Pons (tissue), 1 donor: Measurements from ENCODE around the gene CCNB1.
A peak's percentile ranks its signal among the peaks of the same experiment; 100 is the strongest.
"Not testable (repeated sequence)": the region's sequence is repeated elsewhere in the genome, so short reads cannot be mapped to it uniquely, and the experiment has no call there.

Source experiments
- DNase-seq: peaks from one replicate; pipeline ENCODE4 v3.0.0-alpha.2; 2016; ENCODE audit warnings: low spot score

Gene CCNB1

DNA sequence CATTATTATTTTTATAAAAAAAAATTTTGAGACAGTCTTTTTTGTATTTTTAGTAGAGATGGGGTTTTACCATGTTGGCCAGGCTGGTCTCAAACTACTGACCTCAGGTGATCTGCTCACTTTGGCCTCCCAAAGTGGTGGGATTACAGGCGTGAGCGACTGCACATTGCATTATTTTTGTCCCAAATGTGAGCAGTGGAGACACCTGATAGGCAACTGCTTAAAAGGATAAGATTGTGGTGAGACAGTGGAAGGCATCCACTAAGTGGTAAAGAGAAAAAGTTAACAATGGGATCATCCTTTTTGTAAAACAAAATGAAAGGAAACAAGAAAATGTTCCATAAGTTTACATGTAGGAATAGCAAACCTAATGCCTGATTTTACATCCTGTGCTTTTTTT lies 20.4 kb downstream of the CCNB1 start:
- no peak for DNase-seq

DNA sequence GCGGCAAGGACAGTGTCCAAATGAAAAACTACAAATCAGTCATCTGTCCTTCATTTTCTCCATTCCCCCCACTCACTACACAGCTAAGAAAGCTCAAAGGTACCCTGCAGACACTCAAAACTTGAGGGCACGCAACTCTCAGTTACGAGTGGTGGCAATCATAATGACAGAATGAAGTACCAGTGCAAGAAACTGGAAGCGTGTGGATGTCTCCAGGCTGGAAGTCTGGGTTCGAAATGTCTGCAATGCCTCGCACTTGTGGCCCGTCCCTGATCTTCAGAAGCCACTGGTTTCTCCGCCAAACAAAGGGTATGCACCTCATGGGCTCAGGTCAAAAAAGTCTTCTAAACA lies 21.8 kb downstream of the CCNB1 start:
- DNase-seq, result no peak

- peak; percentile 86 for DNase-seq
Measured at GRCh38 chr5:69189162-69190086, 22.5 kb downstream of the CCNB1 start, which contains the start of gene CENPH. CENPH (plus strand) TSS chr5:69189583; CDS start chr5:69189635, 52 bp downstream.

- no peak for DNase-seq
Measured at GRCh38 chr5:69202497-69202896, 35.5 kb downstream of the CCNB1 start.

DNA sequence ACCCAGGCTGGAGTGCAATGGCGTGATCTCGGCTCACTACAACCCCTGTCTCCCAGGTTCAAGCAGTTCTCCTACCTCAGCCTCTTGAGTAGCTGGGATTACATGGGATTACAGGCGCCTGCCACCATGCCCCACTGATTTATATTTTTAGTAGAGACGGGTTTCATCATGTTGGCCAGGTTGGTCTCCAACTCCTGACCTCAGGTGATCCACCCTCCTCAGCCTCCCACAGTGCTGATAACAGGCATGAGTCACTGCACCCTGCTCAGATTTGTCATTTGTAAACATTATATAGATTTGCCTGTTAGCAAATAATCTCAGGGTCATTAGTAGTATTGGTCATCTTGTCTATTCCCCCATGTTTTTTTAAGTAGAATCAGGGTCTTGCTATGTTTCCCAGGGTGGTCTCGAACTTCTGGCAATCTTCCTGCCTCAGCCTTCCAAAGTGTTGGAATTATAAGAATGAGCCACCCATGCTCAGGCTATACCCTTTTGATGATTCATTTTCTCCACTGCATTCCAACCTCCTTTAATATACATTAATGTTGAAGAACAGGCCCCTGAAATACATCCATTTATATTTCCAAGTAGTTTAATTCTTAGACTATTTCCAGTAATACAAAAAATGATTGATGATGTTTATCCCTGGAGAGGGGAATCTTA lies 39.7 kb downstream of the CCNB1 start:
- DNase-seq, result no peak

GRCh38 chr5:69209602-69210001 lies 42.7 kb downstream of the CCNB1 start:
- DNase-seq, result no peak

GRCh38 chr5:69211200-69211599 lies 44.2 kb downstream of the CCNB1 start:
- no peak for DNase-seq

- DNase-seq, result no peak
Measured at GRCh38 chr5:69212022-69212421, 45.1 kb downstream of the CCNB1 start.

DNA sequence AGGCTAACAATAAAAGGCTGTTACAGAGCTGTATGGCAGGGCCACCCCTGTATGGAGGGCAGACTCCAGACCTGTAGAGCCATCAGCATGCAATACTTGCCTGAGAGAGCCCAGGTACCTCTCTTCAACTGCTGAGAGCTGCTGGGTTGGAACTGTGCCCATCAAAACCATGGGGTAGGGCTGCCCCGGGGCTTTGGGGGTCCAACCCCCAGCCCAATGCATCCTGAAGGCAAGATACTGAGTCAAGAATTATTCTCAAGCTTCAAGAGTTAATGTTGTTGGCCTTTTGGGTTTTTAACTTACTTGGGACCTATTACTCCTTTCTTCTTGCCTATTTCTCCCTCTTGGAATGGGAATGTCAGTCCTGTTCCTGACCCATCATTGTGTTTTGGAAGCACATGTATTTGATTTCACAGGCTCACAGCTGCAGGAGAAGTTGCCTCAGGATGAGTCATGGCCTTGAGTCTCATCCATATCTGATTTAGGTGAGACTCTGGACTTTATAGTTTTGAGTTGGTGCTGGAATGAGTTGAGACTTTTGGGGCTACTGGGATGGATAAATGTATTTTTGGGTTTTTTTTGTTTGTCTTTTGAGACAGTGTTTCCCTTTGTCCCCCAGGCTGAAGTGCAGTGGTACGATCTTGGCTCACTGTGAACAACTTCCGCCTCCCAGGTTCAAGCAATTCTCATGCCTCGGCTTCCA lies 46.7 kb downstream of the CCNB1 start:
- no peak for DNase-seq

GRCh38 chr5:69217151-69217511 lies 50.2 kb downstream of the CCNB1 start:
- DNase-seq, result no peak

- DNase-seq, result peak; percentile 93
Measured at GRCh38 chr5:69217548-69218526, 50.9 kb downstream of the CCNB1 start.

- DNase-seq, result no peak
Measured at GRCh38 chr5:69219939-69220338, 53.0 kb downstream of the CCNB1 start.

GRCh38 chr5:69220371-69220770 lies 53.4 kb downstream of the CCNB1 start:
- DNase-seq, result not testable (repeated sequence)

- DNase-seq, result not testable (repeated sequence)
Measured at GRCh38 chr5:69220833-69221232, 53.9 kb downstream of the CCNB1 start.

DNA sequence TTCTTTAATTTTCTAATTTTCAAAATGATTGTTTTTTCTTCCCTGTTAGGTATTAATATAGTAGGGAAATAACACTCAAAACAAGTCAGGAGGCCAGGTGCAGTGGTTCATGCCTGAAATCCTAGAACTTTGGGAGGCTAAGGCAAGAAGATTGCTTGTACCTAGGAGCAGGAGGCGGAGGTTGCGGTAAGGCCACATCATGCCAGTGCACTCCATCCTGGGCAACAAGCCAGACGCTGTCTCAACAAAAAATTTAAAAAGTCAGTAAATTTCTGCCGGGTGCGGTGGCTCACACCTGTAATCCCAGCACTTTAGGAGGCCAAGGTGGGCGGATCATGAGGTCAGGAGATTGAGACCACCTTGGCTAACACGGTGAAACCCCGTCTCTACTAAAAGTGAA lies 57.6 kb downstream of the CCNB1 start:
- no peak for DNase-seq

DNA sequence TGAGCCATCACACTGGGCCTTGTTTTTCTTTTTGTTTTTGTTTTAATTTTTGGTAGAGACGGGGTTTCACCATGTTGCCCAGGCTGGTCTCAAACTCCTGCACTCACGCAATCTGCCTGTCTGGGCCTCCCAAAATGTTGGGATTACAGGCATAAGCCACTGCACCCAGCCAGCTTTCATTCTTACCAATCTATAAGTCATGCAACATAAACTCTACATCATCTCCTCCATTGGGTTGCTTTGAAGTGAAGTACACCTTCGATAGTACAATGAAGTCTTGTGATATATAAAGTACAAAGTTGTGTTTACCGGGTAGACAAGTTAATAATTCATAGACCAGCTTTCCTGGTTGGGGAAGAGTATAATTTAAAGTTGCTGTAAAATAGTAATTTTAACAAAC lies 58.9 kb downstream of the CCNB1 start:
- no peak for DNase-seq
